ENCODE measurements around the gene HPD.

HPD gene

GRCh38 chr12:121845701-121846100 lies 13.0 kb downstream of the HPD start:
- TF ChIP-seq POLR2A (IDR thresholded peaks at IDR 0.05; ENCODE audit: low read length) (no peak), GATA1 (IDR thresholded peaks at IDR 0.05; ENCODE audit: low read depth, low read length) (no peak)
- no peak for DNase-seq

GRCh38 chr12:121843236-121843982 lies 15.2 kb downstream of the HPD start:
- DNase-seq: no peak
- TF ChIP-seq GATA1 (IDR thresholded peaks at IDR 0.05; ENCODE audit: low read depth, low read length): no peak
- TF ChIP-seq POLR2A (IDR thresholded peaks at IDR 0.05; ENCODE audit: low read length): no peak

GRCh38 chr12:121839993-121840761 lies 18.5 kb downstream of the HPD start:
- peak in 1 of 2 experiments; percentile 53 for DNase-seq
- no peak for TF ChIP-seq GATA1 (IDR thresholded peaks at IDR 0.05; ENCODE audit: low read depth, low read length)
- no peak for TF ChIP-seq POLR2A (IDR thresholded peaks at IDR 0.05; ENCODE audit: low read length)

GRCh38 chr12:121839106-121839992 lies 19.3 kb downstream of the HPD start:
- DNase-seq: peak; percentile 99 to 100
- peak; percentile 93 for TF ChIP-seq POLR2A (IDR thresholded peaks at IDR 0.05; ENCODE audit: low read length)
- no peak for TF ChIP-seq GATA1 (IDR thresholded peaks at IDR 0.05; ENCODE audit: low read depth, low read length)

GRCh38 chr12:121838126-121838525 lies 20.5 kb downstream of the HPD start:
- no peak for DNase-seq
- TF ChIP-seq GATA1 (IDR thresholded peaks at IDR 0.05; ENCODE audit: low read depth, low read length): no peak
- TF ChIP-seq POLR2A (IDR thresholded peaks at IDR 0.05; ENCODE audit: low read length): no peak

- TF ChIP-seq GATA1 (IDR thresholded peaks at IDR 0.05; ENCODE audit: low read depth, low read length) (no peak), POLR2A (IDR thresholded peaks at IDR 0.05; ENCODE audit: low read length) (no peak)
- no peak for DNase-seq
Observed at GRCh38 chr12:121837680-121838079, 21.0 kb downstream of the HPD start.

- DNase-seq: no peak
- TF ChIP-seq GATA1 (IDR thresholded peaks at IDR 0.05; ENCODE audit: low read depth, low read length): no peak
- no peak for TF ChIP-seq POLR2A (IDR thresholded peaks at IDR 0.05; ENCODE audit: low read length)
Observed at GRCh38 chr12:121831571-121832245, 27.0 kb downstream of the HPD start.

- DNase-seq: no peak
- TF ChIP-seq POLR2A (IDR thresholded peaks at IDR 0.05; ENCODE audit: low read length) (no peak), GATA1 (IDR thresholded peaks at IDR 0.05; ENCODE audit: low read depth, low read length) (no peak)
Observed at GRCh38 chr12:121830588-121831265, 27.9 kb downstream of the HPD start.

GRCh38 chr12:121830134-121830533 lies 28.5 kb downstream of the HPD start:
- TF ChIP-seq POLR2A (IDR thresholded peaks at IDR 0.05; ENCODE audit: low read length) (no peak), GATA1 (IDR thresholded peaks at IDR 0.05; ENCODE audit: low read depth, low read length) (no peak)
- DNase-seq: no peak

GRCh38 chr12:121829250-121829918 lies 29.3 kb downstream of the HPD start:
- TF ChIP-seq POLR2A (IDR thresholded peaks at IDR 0.05; ENCODE audit: low read length) (no peak), GATA1 (IDR thresholded peaks at IDR 0.05; ENCODE audit: low read depth, low read length) (no peak)
- DNase-seq: no peak

GRCh38 chr12:121828826-121829225 lies 29.8 kb downstream of the HPD start:
- DNase-seq: no peak
- TF ChIP-seq POLR2A (IDR thresholded peaks at IDR 0.05; ENCODE audit: low read length) (no peak), GATA1 (IDR thresholded peaks at IDR 0.05; ENCODE audit: low read depth, low read length) (no peak)

GRCh38 chr12:121828306-121828705 lies 30.4 kb downstream of the HPD start:
- TF ChIP-seq POLR2A (IDR thresholded peaks at IDR 0.05; ENCODE audit: low read length) (no peak), GATA1 (IDR thresholded peaks at IDR 0.05; ENCODE audit: low read depth, low read length) (no peak)
- DNase-seq: no peak

Data from erythroblast (primary cell).